CD4-positive, alpha-beta memory T cell (primary cell): ENCODE data around the gene CTSH. TPM values are rescaled to one million over a fixed set of nuclear protein-coding genes. Genes with fewer than 3 reads are reported as not detected.

Source experiments
- CTCF ChIA-PET: fragments of 350-600 bp; sonication (Branson Sonifier 250); formaldehyde crosslinking; loops from one replicate; lab custom pipeline; 2021; ENCODE audit warnings: inconsistent platforms; ENCODE audit not compliant: partially characterized antibody; lab: Charles Lee
- POLR2A ChIA-PET: fragments of 350-600 bp; sonication (Branson Sonifier 250); formaldehyde crosslinking; loops from one replicate; lab custom pipeline; 2021; ENCODE audit not compliant: partially characterized antibody; lab: Charles Lee
- DNase-seq, 5 donors: peaks; one replicate each; pipeline versions ENCODE4 v3.0.0 to v3.0.0-alpha.2; 2020 to 2022; ENCODE audit warnings: mixed read lengths in 1 of 5
- H3K27ac ChIP-seq: one replicate; pipeline ENCODE4 v1.7.0; 2013; ENCODE audit warnings: low read depth, low read length
- H3K27me3 ChIP-seq: 2 replicates; pipeline ENCODE4 v1.7.0; 2013; ENCODE audit warnings: mild to moderate bottlenecking, low read length, moderate library complexity; ENCODE audit not compliant: insufficient read depth
- H3K36me3 ChIP-seq: 2 replicates; pipeline ENCODE4 v1.7.0; 2013; ENCODE audit warnings: mild to moderate bottlenecking, low read length, moderate library complexity; ENCODE audit not compliant: insufficient read depth
- H3K4me1 ChIP-seq: 2 replicates; pipeline ENCODE4 v1.7.0; 2013; ENCODE audit warnings: mild to moderate bottlenecking, low read length, moderate library complexity; ENCODE audit not compliant: insufficient read depth
- H3K4me3 ChIP-seq, 2 donors: one replicate each; pipeline ENCODE4 v1.7.0; 2013; ENCODE audit warnings: low read length in 2 of 2, mild to moderate bottlenecking in 1 of 2
- H3K9me3 ChIP-seq, 2 donors: one replicate each; pipeline ENCODE4 v1.7.0; 2013; ENCODE audit warnings: low read length in 2 of 2, control low read depth in 1 of 2; ENCODE audit not compliant: control insufficient read depth in 1 of 2
- H3K27ac Mint-ChIP-seq, 7 donors: one replicate each; pipeline ENCODE4 v1.8.0; 2020 to 2021; ENCODE audit warnings: mixed read lengths in 7 of 7, mild to moderate bottlenecking in 6 of 7, inconsistent platforms in 3 of 7, moderate library complexity in 3 of 7
- H3K27me3 Mint-ChIP-seq, 2 donors: one replicate each; pipeline ENCODE4 v1.8.0; 2020 to 2021; ENCODE audit warnings: mixed read lengths in 2 of 2
- H3K36me3 Mint-ChIP-seq, 2 donors: one replicate each; pipeline ENCODE4 v1.8.0; 2020 to 2021; ENCODE audit warnings: mixed read lengths in 2 of 2, inconsistent platforms in 1 of 2, mild to moderate bottlenecking in 1 of 2
- H3K4me1 Mint-ChIP-seq, 4 donors: one replicate each; pipeline ENCODE4 v1.8.0; 2020 to 2021; ENCODE audit warnings: mixed read lengths in 4 of 4, mild to moderate bottlenecking in 1 of 4
- H3K4me3 Mint-ChIP-seq, 8 donors: one replicate each; pipeline ENCODE4 v1.8.0; 2020 to 2021; ENCODE audit warnings: mixed read lengths in 8 of 8, mild to moderate bottlenecking in 7 of 8, moderate library complexity in 6 of 8, inconsistent platforms in 3 of 8
- H3K9me3 Mint-ChIP-seq, 8 donors: one replicate each; pipeline ENCODE4 v1.8.0; 2020 to 2021; ENCODE audit warnings: mixed read lengths in 8 of 8, mild to moderate bottlenecking in 5 of 8, inconsistent platforms in 3 of 8, moderate library complexity in 1 of 8
- intact Hi-C: fragments of 100-400 bp; cut with micrococcal nuclease; formaldehyde crosslinking; loops from one replicate; pipeline ENCODE4 v1.15.1; 2023
- polyA plus RNA-seq, 2 donors: library from polyadenylated mRNA; unstranded; fragments of 300-500 nt; fragmentation: Illumina TruSeq; gene quantifications; one replicate each; pipeline ENCODE4 v1.2.3, GENCODE V29; 2021
- total RNA-seq, 2 experiments: library from RNA; stranded (reverse); gene quantifications; one replicate each; pipeline ENCODE4 v1.2.3, GENCODE V29; 2021

The CTSH gene
- total and polyA plus RNA-seq, 4 experiments from 2014 or later = 32.8 to 152 (median 92.8) TPM

DNA sequence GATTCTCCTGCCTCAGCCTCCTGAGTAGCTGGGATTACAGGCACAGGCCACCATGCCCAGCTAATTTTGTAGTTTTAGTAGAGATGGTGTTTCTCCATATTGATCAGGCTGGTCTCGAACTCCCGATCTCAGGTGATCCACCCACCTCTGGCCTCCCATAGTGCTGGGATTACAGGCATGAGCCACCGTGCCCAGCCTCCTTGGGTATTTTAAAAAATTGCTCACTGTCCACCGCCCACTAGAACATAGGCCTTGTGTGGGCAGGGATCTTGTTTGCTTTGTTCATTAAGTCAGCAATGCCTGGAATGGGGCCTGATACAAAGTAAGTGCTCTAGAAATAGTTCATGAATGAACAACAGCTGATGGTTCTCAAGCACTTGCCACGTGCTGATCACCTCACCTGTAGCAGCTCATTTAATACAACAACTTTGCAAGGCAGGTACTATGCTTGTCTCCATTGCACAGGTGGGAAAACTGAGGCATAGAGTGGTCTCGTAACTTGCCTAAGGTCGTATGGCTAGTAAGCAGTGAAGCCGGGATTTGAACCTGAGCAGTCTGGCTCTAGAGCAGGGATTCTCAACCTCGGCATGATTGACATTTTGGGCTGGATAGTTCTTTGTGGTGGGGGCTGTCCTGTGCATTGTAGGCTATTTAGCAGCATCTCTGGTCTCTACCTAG lies 12.7 kb upstream of the CTSH start:
- no peaks in the 10 kb centered on the region for H3K36me3 Mint-ChIP-seq
- no peak overlapping the region for H3K4me3 Mint-ChIP-seq
- Histone ChIP-seq H3K27ac (no peak overlapping the region), H3K36me3 (no peaks in the 10 kb centered on the region), H3K9me3 (no peaks in the 10 kb centered on the region), H3K4me1 (no peaks in the 10 kb centered on the region), H3K4me3 (no peak overlapping the region), H3K27me3 (no peaks in the 10 kb centered on the region)
- POLR2A ChIA-PET = no interaction called here
- peaks cover 2% of the 10 kb centered on the region in 2 donors for H3K27me3 Mint-ChIP-seq
- intact Hi-C loops = no loop called here
- no peak for DNase-seq
- no peak overlapping the region for H3K27ac Mint-ChIP-seq
- no peaks in the 10 kb centered on the region for H3K4me1 Mint-ChIP-seq
- no peaks in the 10 kb centered on the region for H3K9me3 Mint-ChIP-seq
- CTCF ChIA-PET = no interaction called here

- Histone ChIP-seq H3K36me3 (no peaks in the 10 kb centered on the region), H3K27me3 (no peaks in the 10 kb centered on the region), H3K27ac (no peak overlapping the region), H3K4me3 (no peak overlapping the region), H3K9me3 (no peaks in the 10 kb centered on the region), H3K4me1 (no peaks in the 10 kb centered on the region)
- H3K9me3 Mint-ChIP-seq = no peaks in the 10 kb centered on the region
- no peak overlapping the region for H3K4me3 Mint-ChIP-seq
- no peak overlapping the region for H3K27ac Mint-ChIP-seq
- H3K27me3 Mint-ChIP-seq = peaks cover 2% of the 10 kb centered on the region in 2 donors
- CTCF ChIA-PET = no interaction called here
- no peaks in the 10 kb centered on the region for H3K36me3 Mint-ChIP-seq
- POLR2A ChIA-PET = no interaction called here
- DNase-seq = no peak
- intact Hi-C loops = no loop called here
- H3K4me1 Mint-ChIP-seq = peaks cover 0 to under 1% (median under 1%) of the 10 kb centered on the region in 4 donors
These were observed 12.1 kb upstream of the CTSH start for GRCh38 chr15:78956937-78957336.

DNA sequence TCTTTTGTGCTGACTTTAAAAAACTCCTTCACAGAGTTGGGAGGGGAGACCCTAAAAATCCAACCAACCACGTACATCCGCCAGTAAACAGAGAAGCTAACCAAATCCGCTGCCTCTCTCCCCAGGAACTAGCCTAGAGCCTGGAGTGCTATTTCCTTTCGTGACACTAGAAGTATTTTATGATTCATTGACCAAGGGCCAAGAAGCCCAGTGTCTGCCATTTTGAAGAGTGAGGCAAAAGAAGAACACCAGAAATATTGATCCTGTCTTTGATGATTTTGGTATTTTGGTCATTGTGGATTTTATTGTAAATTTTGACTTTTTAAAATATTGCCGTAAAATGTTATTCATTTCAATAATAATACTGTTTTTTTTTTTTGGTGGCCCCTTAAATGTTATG lies 10.5 kb upstream of the CTSH start:
- H3K36me3 Mint-ChIP-seq = no peaks in the 10 kb centered on the region
- Histone ChIP-seq H3K9me3 (no peaks in the 10 kb centered on the region), H3K27ac (no peak overlapping the region), H3K4me3 (no peak overlapping the region), H3K27me3 (no peaks in the 10 kb centered on the region), H3K4me1 (peaks cover 9% of the 10 kb centered on the region), H3K36me3 (no peaks in the 10 kb centered on the region)
- ChIA-PET CTCF (no interaction called here), POLR2A (no interaction called here)
- DNase-seq = no peak
- no peak overlapping the region for H3K27ac Mint-ChIP-seq
- peaks cover 7 to 12% (median 10%) of the 10 kb centered on the region in 4 donors for H3K4me1 Mint-ChIP-seq
- H3K27me3 Mint-ChIP-seq = peaks cover 0 to 2% of the 10 kb centered on the region in 2 donors
- intact Hi-C loops = no loop called here
- H3K4me3 Mint-ChIP-seq = no peak overlapping the region
- no peaks in the 10 kb centered on the region for H3K9me3 Mint-ChIP-seq

DNA sequence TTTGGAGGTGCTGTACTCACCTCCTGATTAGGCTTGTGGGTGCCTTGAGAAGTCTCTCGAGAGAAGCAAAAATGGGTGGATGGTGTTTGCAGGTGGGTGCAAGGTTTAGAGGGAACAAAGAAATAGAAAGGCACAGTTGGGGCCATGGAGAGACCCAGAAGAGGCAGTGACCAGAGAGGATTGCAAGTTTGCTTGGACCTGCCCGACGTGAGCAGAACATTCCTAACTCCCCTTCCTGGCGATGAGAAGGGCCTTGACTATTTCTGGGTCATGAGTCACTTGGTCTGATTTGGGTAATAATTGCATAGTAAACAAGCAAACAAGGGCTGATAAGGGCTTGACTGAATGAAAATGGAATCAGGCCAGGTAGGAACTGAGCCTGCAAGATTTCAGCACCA lies 7.0 kb upstream of the CTSH start:
- Histone ChIP-seq H3K9me3 (no peaks in the 10 kb centered on the region), H3K27ac (no peak overlapping the region), H3K4me1 (peaks cover 9% of the 10 kb centered on the region), H3K27me3 (no peaks in the 10 kb centered on the region), H3K36me3 (no peaks in the 10 kb centered on the region), H3K4me3 (no peak overlapping the region)
- Mint-ChIP-seq H3K27me3 (peaks cover 0 to 2% of the 10 kb centered on the region in 2 donors), H3K4me1 (peaks cover 7 to 12% (median 10%) of the 10 kb centered on the region in 4 donors), H3K9me3 (no peaks in the 10 kb centered on the region), H3K4me3 (peak overlapping the region in 1 of 8 donors; percentile 26), H3K36me3 (no peaks in the 10 kb centered on the region), H3K27ac (peak overlapping the region in 4 of 7 donors; percentile 12 to 73 (median 52))
- DNase-seq = no peak
- CTCF ChIA-PET = no interaction called here
- POLR2A ChIA-PET = no interaction called here
- intact Hi-C loops = no loop called here

- Histone ChIP-seq H3K9me3 (no peaks in the 10 kb centered on the region), H3K4me1 (peaks cover 9% of the 10 kb centered on the region), H3K4me3 (no peak overlapping the region), H3K27me3 (no peaks in the 10 kb centered on the region), H3K36me3 (no peaks in the 10 kb centered on the region), H3K27ac (no peak overlapping the region)
- Mint-ChIP-seq H3K36me3 (no peaks in the 10 kb centered on the region), H3K9me3 (no peaks in the 10 kb centered on the region), H3K27ac (peak overlapping the region in 4 of 7 donors; percentile 31 to 69 (median 44)), H3K27me3 (peaks cover 0 to 2% of the 10 kb centered on the region in 2 donors), H3K4me3 (peak overlapping the region in 2 of 8 donors; percentile 16 to 26), H3K4me1 (peaks cover 7 to 15% (median 10%) of the 10 kb centered on the region in 4 donors)
- intact Hi-C loops = no loop called here
- ChIA-PET POLR2A (no interaction called here), CTCF (no interaction called here)
- no peak for DNase-seq
These were observed 6.3 kb upstream of the CTSH start for GRCh38 chr15:78950902-78951840.

GRCh38 chr15:78950343-78950742 lies 5.5 kb upstream of the CTSH start:
- no peak overlapping the region for H3K27ac Mint-ChIP-seq
- H3K9me3 ChIP-seq = no peaks in the 10 kb centered on the region
- H3K36me3 Mint-ChIP-seq = no peaks in the 10 kb centered on the region
- no peaks in the 10 kb centered on the region for H3K27me3 ChIP-seq
- H3K4me3 ChIP-seq = no peak overlapping the region
- H3K9me3 Mint-ChIP-seq = no peaks in the 10 kb centered on the region
- no peaks in the 10 kb centered on the region for H3K36me3 ChIP-seq
- peaks cover 9% of the 10 kb centered on the region for H3K4me1 ChIP-seq
- DNase-seq = no peak
- H3K4me1 Mint-ChIP-seq = peaks cover 7 to 17% (median 10%) of the 10 kb centered on the region in 4 donors
- CTCF ChIA-PET = interaction anchor here (1.1 kb wide), 1 partner anchor 15 kb away, joined by 3 read pairs; no protein-coding TSS in a partner anchor
- POLR2A ChIA-PET = no interaction called here
- intact Hi-C loops = no loop called here
- H3K27ac ChIP-seq = no peak overlapping the region
- peaks cover 0 to 2% of the 10 kb centered on the region in 2 donors for H3K27me3 Mint-ChIP-seq
- no peak overlapping the region for H3K4me3 Mint-ChIP-seq

DNA sequence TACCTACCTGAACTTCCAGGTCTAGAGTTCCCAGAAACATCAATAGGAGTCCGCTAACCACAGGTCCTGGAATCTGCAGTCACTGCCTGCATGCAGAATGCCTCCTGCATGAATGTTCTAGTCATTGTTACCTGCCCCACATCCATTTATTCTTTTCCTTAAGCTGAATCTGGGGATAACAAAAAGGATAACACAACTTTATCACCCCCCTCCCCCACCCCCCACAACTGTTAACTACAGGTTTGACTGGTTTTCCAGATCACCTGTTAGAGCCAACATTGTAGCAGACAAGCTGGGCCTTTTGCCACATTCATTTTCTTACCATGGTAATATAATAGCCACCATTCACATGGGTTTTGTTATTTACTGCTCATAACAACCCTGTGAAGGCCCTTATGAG lies 4.6 kb upstream of the CTSH start:
- Histone ChIP-seq H3K4me3 (no peak overlapping the region), H3K4me1 (peaks cover 11% of the 10 kb centered on the region), H3K36me3 (no peaks in the 10 kb centered on the region), H3K27ac (no peak overlapping the region), H3K27me3 (no peaks in the 10 kb centered on the region), H3K9me3 (no peaks in the 10 kb centered on the region)
- ChIA-PET POLR2A (interaction anchor here (0.6 kb wide), 1 partner anchor 976 kb away, joined by 3 read pairs; no protein-coding TSS in a partner anchor), CTCF (interaction anchor here (1.1 kb wide), 1 partner anchor 14 kb away, joined by 3 read pairs; no protein-coding TSS in a partner anchor)
- intact Hi-C loops = no loop called here
- Mint-ChIP-seq H3K36me3 (no peaks in the 10 kb centered on the region), H3K9me3 (no peaks in the 10 kb centered on the region), H3K4me1 (peaks cover 7 to 21% (median 12%) of the 10 kb centered on the region in 4 donors), H3K27ac (no peak overlapping the region), H3K4me3 (no peak overlapping the region), H3K27me3 (peaks cover 0 to under 1% of the 10 kb centered on the region in 2 donors)
- DNase-seq = no peak
